GM12878 (cell line): ENCODE data around the gene RBSN. TPM values are rescaled to one million over a fixed set of nuclear protein-coding genes. Genes with fewer than 3 reads are reported as not detected.
"Not testable (repeated sequence)": the region's sequence is repeated elsewhere in the genome, so short reads cannot be mapped to it uniquely, and the experiment has no call there.

ENCODE experiments used
- ATAC-seq: fragments of 200-7000 bp; cut with Tn5 transposase; 3 replicates; pipeline ENCODE4 v1.9.1; 2020; ENCODE audit warnings: mild to moderate bottlenecking, moderate library complexity
- BruUV-seq: library from RNA; stranded (reverse); fragments of 400-500 nt; replicated peaks from 2 replicates; lab custom pipeline; 2021; lab: Mats Ljungman, UMichigan
- CTCF ChIA-PET: fragments of 300-600 bp; sonication (Branson Sonifier 250); formaldehyde crosslinking; extraction: SDS; loops from one replicate; lab custom pipeline; 2021; ENCODE audit warnings: inconsistent platforms; lab: Yijun Ruan, JAX
- POLR2A ChIA-PET: fragments of 350-600 bp; formaldehyde crosslinking; extraction: SDS; loops from one replicate; lab custom pipeline; 2021; ENCODE audit warnings: inconsistent platforms; lab: Charles Lee
- RAD21 ChIA-PET: fragments of 300-600 bp; sonication (Branson Sonifier 250); formaldehyde crosslinking; loops from one replicate; lab custom pipeline; 2023; ENCODE audit warnings: antibody characterized with exemption; ENCODE audit not compliant: unreplicated experiment; lab: Charles Lee
- SMC1A ChIA-PET: fragments of 300-600 bp; sonication (Branson Sonifier 250); formaldehyde crosslinking; loops from one replicate; lab custom pipeline; 2023; ENCODE audit not compliant: unreplicated experiment, uncharacterized antibody; lab: Charles Lee
- DNase-seq: peaks from one replicate; pipeline ENCODE4 v3.0.0-alpha.2; 2011; ENCODE audit warnings: low read depth, low spot score
- FAIRE-seq: peaks from 3 replicates; lab custom pipeline; 2011; peaks lifted over from hg19 to GRCh38; lab: Jason Lieb, UNC
- H2AFZ ChIP-seq: 2 replicates; pipeline ENCODE4 v1.6.0; 2011; ENCODE audit warnings: low read depth, low read length, control low read depth; ENCODE audit not compliant: control insufficient read depth
- H3K27ac ChIP-seq: 2 replicates; pipeline ENCODE4 v1.5.1; 2011; ENCODE audit warnings: control low read depth; ENCODE audit not compliant: control insufficient read depth, insufficient read depth
- H3K27me3 ChIP-seq, 2 experiments: replicated peaks in 1 of 2; 2 replicates each; pipeline versions ENCODE4 v1.6.0 to v1.6.1; 2011; ENCODE audit warnings: low read length in 1 of 2; ENCODE audit not compliant: control insufficient read depth in 2 of 2, insufficient read depth in 2 of 2
- H3K36me3 ChIP-seq, 2 experiments: 2 replicates each; pipeline ENCODE4 v1.5.1; 2011; ENCODE audit warnings: low read length in 1 of 2; ENCODE audit not compliant: control insufficient read depth in 2 of 2, insufficient read depth in 2 of 2
- H3K4me1 ChIP-seq: 2 replicates; pipeline ENCODE4 v1.6.1; 2011; ENCODE audit warnings: mild to moderate bottlenecking, low read length, moderate library complexity, mixed read lengths; ENCODE audit not compliant: control insufficient read depth, insufficient read depth
- H3K4me2 ChIP-seq: 2 replicates; pipeline ENCODE4 v1.6.0; 2011; ENCODE audit warnings: control low read depth; ENCODE audit not compliant: control insufficient read depth, insufficient read depth
- H3K4me3 ChIP-seq: fragments of 200-600 bp; sonication (generic); 2 replicates; pipeline ENCODE4 v1.5.1; 2016
- H3K79me2 ChIP-seq: 2 replicates; pipeline ENCODE4 v1.6.0; 2011; ENCODE audit warnings: low read length; ENCODE audit not compliant: control insufficient read depth, insufficient read depth
- H3K9ac ChIP-seq: 2 replicates; pipeline ENCODE4 v1.8.0; 2011; ENCODE audit warnings: low read length, control low read depth, mixed read lengths; ENCODE audit not compliant: control insufficient read depth, insufficient read depth
- H3K9me3 ChIP-seq: replicated peaks from 3 replicates; pipeline ENCODE4 v1.5.1; 2011; ENCODE audit warnings: mild to moderate bottlenecking, low read length; ENCODE audit not compliant: control insufficient read depth, insufficient read depth
- H4K20me1 ChIP-seq: 2 replicates; pipeline ENCODE4 v1.6.0; 2011; ENCODE audit not compliant: control insufficient read depth, insufficient read depth
- WGBS: methylation state at CpG from one replicate; pipeline ENCODE4 v1.1.6; 2016; ENCODE audit warnings: low lambda C conversion rate; ENCODE audit not compliant: insufficient replicate concordance, insufficient coverage; ENCODE audit errors: missing lambda C conversion rate; 5-methylcytosine and 5-hydroxymethylcytosine counted together
- in situ Hi-C: fragments of 300-500 bp; cut with MboI; formaldehyde crosslinking; loops from 9 replicates; pipeline ENCODE4 v1.14.3; 2018; ENCODE audit warnings: mixed read lengths
- intact Hi-C: fragments of 100-400 bp; cut with micrococcal nuclease; formaldehyde crosslinking; loops from one replicate; pipeline ENCODE4 v1.14.2; 2022; ENCODE audit not compliant: unreplicated experiment
- polyA plus RNA-seq, 11 experiments: library from polyadenylated mRNA; depleted of rRNA in 4 of 11; unstranded in 6 of 11; stranded (reverse) in 5 of 11; fragments of >200 nt; fragmentation: Nextera tagmentation in 4 of 11; fragmentation: Illumina TruSeq in 1 of 11; extraction: Ambion mirVana in 4 of 11; extraction: Trizol in 1 of 11; gene quantifications; 1 replicate in 1 of 11; 2 replicates in 10 of 11; pipeline versions ENCODE4 v1.2.1 to v1.2.3, GENCODE V29; 2011 to 2016; ENCODE audit warnings: inconsistent platforms in 2 of 11, missing spikeins in 2 of 11, low read depth in 1 of 11
- total RNA-seq, 4 experiments: library from RNA; depleted of rRNA in 3 of 4; stranded (reverse); fragments of >200 nt in 3 of 4; fragmentation: Illumina TruSeq in 1 of 4; extraction: Trizol in 1 of 4; gene quantifications; 2 replicates each; pipeline versions ENCODE4 v1.2.1 to v1.2.3, GENCODE V29; 2013 to 2021

RBSN gene
- total and polyA plus RNA-seq, 10 of the 15 experiments (the other 5 are each of a cell fraction or from before 2014, with no cell fraction given), result 2.0 to 17.5 (median 10.5) TPM

- DNase-seq, H3K9me3 ChIP-seq, in situ Hi-C loops, BruUV-seq, H3K79me2 ChIP-seq, H3K27me3 ChIP-seq, H3K4me2 ChIP-seq, H3K4me1 ChIP-seq, H3K9ac ChIP-seq, ATAC-seq, H3K27ac ChIP-seq, SMC1A ChIA-PET, H3K4me3 ChIP-seq, H4K20me1 ChIP-seq, FAIRE-seq, POLR2A ChIA-PET, intact Hi-C loops, H2AFZ ChIP-seq, RAD21 ChIA-PET, CTCF ChIA-PET, H3K36me3 ChIP-seq: not testable (repeated sequence)
- 77% methylated on average over 2 of the region's 2 CpGs for WGBS
Measured at GRCh38 chr3:15134968-15135367, 36.0 kb upstream of the RBSN start.

- H3K4me2 ChIP-seq, ATAC-seq, H2AFZ ChIP-seq, H3K27ac ChIP-seq, H3K79me2 ChIP-seq, BruUV-seq, in situ Hi-C loops, H3K4me1 ChIP-seq, FAIRE-seq, POLR2A ChIA-PET, H3K9me3 ChIP-seq, H3K36me3 ChIP-seq, H4K20me1 ChIP-seq, H3K4me3 ChIP-seq, RAD21 ChIA-PET, DNase-seq, H3K27me3 ChIP-seq, intact Hi-C loops, H3K9ac ChIP-seq: not testable (repeated sequence)
- ChIA-PET CTCF (interaction anchor here (1.1 to 1.8 kb wide), 3 partner anchors 20 to 74 kb away, joined by 4 to 10 read pairs (median 6); no protein-coding TSS in a partner anchor), SMC1A (interaction anchor here (1.0 kb wide), 1 partner anchor 73 kb away, joined by 4 read pairs; no protein-coding TSS in a partner anchor)
- 67% methylated on average over 1 of the region's 4 CpGs for WGBS
Measured at GRCh38 chr3:15128403-15128802, 29.5 kb upstream of the RBSN start.

DNA sequence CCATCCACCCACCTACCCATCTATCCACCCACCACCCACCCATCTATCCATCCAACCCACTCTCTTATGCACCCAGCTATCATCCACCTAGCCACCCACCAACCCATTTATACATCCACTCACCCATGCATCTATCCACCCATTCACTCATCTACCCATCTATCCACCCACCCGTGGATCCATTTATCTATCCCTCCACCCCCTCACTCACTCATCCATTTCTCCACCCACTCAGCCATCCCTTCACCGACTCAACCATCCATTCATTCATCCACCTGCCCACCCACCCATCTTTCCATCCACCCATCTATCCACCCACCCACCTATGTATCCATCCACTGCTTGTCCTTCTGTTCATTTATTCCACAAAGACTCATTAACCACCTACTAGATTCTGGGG is 28.0 kb upstream of the RBSN start:
- SMC1A ChIA-PET, POLR2A ChIA-PET, H3K4me2 ChIP-seq, H2AFZ ChIP-seq, in situ Hi-C loops, FAIRE-seq, H3K79me2 ChIP-seq, H3K4me1 ChIP-seq, DNase-seq, H3K36me3 ChIP-seq, RAD21 ChIA-PET, BruUV-seq, H3K27ac ChIP-seq, H4K20me1 ChIP-seq, H3K27me3 ChIP-seq, H3K9me3 ChIP-seq, ATAC-seq, H3K4me3 ChIP-seq, H3K9ac ChIP-seq, intact Hi-C loops: not testable (repeated sequence)
- 28% methylated on average over 2 of the region's 2 CpGs for WGBS
- CTCF ChIA-PET, result interaction anchor here (1.0 to 1.3 kb wide), 2 partner anchors 73 to 79 kb away, joined by 3 read pairs; partner anchors contain the start of gene CAPN7
